RWPE1 (cell line): ENCODE measurements around the gene SLC6A18.

Source experiments
- CTCF ChIA-PET: fragments of 350-600 bp; sonication (Branson Sonifier 250); formaldehyde crosslinking; extraction: SDS; loops from one replicate; lab custom pipeline; 2021; lab: Yijun Ruan, JAX
- POLR2A ChIA-PET: fragments of 400-600 bp; formaldehyde crosslinking; extraction: SDS; loops from one replicate; lab custom pipeline; 2020; ENCODE audit warnings: antibody characterized with exemption; ENCODE audit not compliant: low non-redundant PET; lab: Yijun Ruan, JAX
- DNase-seq: peaks from one replicate; pipeline ENCODE4 v3.0.0; 2012; ENCODE audit warnings: low spot score
- H3K27ac ChIP-seq: fragments of 450-650 bp; 2 replicates; pipeline ENCODE4 v1.5.1; 2017
- CTCF ChIP-seq: fragments of 450-650 bp; conservative IDR thresholded peaks from 2 replicates; pipeline ENCODE4 v1.5.1; 2017; ENCODE audit warnings: low read depth, mild to moderate bottlenecking

The SLC6A18 gene

GRCh38 chr5:1217596-1218206 is 7.5 kb upstream of the SLC6A18 start:
- no peak overlapping the region for H3K27ac ChIP-seq
- ChIA-PET CTCF (no interaction called here), POLR2A (no interaction called here)
- DNase-seq = no peak
- TF ChIP-seq CTCF = no peak

GRCh38 chr5:1218351-1219080 is 6.7 kb upstream of the SLC6A18 start:
- H3K27ac ChIP-seq = no peak overlapping the region
- CTCF ChIA-PET = no interaction called here
- POLR2A ChIA-PET = no interaction called here
- DNase-seq = no peak
- no peak for TF ChIP-seq CTCF

DNA sequence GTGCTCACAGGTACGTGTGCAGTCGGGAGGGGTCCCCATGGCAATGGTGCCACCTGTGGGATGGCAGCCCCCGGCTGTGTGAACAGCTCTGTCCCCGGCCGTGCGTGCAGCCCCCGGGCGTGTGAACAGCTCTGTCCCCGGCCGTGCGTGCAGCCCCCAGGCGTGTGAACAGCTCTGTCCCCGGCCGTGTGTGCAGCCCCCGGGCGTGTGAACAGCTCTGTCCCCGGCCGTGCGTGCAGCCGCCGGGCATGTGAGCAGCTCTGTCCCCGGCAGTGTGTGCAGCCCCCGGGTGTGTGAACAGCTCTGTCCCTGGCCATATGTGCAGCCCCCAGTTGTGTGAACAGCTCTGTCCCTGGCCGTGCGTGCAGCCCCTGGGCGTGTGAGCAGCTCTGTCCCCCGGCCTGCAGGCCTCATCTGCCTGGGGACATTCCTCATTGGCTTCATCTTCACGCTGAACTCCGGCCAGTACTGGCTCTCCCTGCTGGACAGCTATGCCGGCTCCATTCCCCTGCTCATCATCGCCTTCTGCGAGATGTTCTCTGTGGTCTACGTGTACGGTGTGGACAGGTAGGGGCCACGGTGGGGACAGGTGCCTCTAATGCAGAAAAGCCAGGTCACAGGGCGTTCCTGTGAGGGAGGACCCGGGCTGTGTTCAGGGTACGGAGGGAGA is 5.9 kb upstream of the SLC6A18 start:
- POLR2A ChIA-PET = no interaction called here

DNA sequence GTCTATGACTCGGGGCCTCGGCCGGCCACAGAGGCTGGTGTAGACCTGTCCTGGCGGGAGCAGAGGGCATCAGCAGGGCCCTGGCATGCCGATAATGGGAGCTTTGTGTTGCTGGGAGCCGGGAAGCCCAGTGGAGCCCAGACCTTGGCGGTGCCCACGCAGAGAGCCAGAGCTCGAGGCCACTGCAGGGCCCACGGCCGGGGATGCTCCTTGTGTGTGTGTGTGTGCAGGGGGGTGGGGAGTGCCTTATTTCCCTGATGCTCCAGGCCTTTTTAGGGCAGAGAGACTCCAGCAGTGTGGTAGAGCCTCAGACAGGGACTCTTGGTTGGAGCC is 5.4 kb upstream of the SLC6A18 start:
- TF ChIP-seq CTCF = no peak
- CTCF ChIA-PET = interaction anchor here (1.4 kb wide), 1 partner anchor 11 kb away, joined by 5 read pairs; no protein-coding TSS in a partner anchor

More for the DNA sequence above, 5.9 kb upstream of the SLC6A18 start:
- TF ChIP-seq CTCF = no peak
- no peak for DNase-seq
- CTCF ChIA-PET = interaction anchor here (1.4 kb wide), 1 partner anchor 11 kb away, joined by 5 read pairs; no protein-coding TSS in a partner anchor
- H3K27ac ChIP-seq = no peak overlapping the region

GRCh38 chr5:1220351-1220750 is 4.8 kb upstream of the SLC6A18 start:
- no peak for TF ChIP-seq CTCF
- H3K27ac ChIP-seq = no peak overlapping the region
- DNase-seq = no peak
- POLR2A ChIA-PET = no interaction called here
- CTCF ChIA-PET = interaction anchor here (1.4 kb wide), 1 partner anchor 12 kb away, joined by 5 read pairs; no protein-coding TSS in a partner anchor

More for the DNA sequence above, 5.4 kb upstream of the SLC6A18 start:
- no peak for DNase-seq
- POLR2A ChIA-PET = no interaction called here
- no peak overlapping the region for H3K27ac ChIP-seq

DNA sequence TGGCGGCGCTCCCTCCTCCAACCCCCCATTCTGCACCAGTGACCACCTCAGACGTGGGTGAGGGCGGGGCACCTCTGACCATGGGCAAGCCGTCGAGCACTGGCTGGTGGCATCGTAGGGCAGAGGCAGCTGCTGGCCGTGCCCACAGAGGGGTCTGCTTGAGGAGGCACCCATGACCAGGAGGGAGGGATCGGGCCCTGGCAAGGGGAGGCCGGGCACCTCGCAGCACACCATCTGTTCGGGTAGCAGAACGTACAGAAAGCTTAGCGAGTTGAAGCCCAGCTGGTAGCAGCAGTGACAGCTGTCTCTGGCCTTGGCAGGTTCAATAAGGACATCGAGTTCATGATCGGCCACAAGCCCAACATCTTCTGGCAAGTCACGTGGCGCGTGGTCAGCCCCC is 4.3 kb upstream of the SLC6A18 start:
- ChIA-PET CTCF (no interaction called here), POLR2A (interaction anchor here (0.5 kb wide), 1 partner anchor 1641 kb away, joined by 4 read pairs; no protein-coding TSS in a partner anchor)
- no peak for DNase-seq
- no peak for TF ChIP-seq CTCF
- H3K27ac ChIP-seq = no peak overlapping the region
